ENCODE measurements around the gene AFDN.

GRCh38 chr6:167896648-167897047 lies 69.9 kb downstream of the AFDN start:
- TF ChIP-seq RBBP5 (conservative IDR thresholded peaks at IDR 0.05) (no peak), CEBPB (IDR thresholded peaks at IDR 0.05; ENCODE audit: borderline replicate concordance in 1 of 2, low read depth in 2 of 2, low read length in 2 of 2) (no peak), TCF3 (IDR thresholded peaks at IDR 0.05; ENCODE audit: borderline replicate concordance, insufficient read depth, low read depth, low read length) (no peak), ZNF384 (IDR thresholded peaks at IDR 0.05; ENCODE audit: borderline replicate concordance, low read depth, low read length) (no peak), NFYB (IDR thresholded peaks at IDR 0.05; ENCODE audit: insufficient read depth, low read depth, low read length) (no peak), ZSCAN29 (IDR thresholded peaks at IDR 0.05) (no peak)

Data from GM12878 (cell line).